Measurements from ENCODE around the gene OPCML. TPM values are rescaled to one million over a fixed set of nuclear protein-coding genes. Genes with fewer than 3 reads are reported as not detected.
A peak's percentile ranks its signal among the peaks of the same experiment; 100 is the strongest.

Gene OPCML
- total RNA-seq, 2 donors from 2014 or later = 0.34 TPM; not detected in 1

DNA sequence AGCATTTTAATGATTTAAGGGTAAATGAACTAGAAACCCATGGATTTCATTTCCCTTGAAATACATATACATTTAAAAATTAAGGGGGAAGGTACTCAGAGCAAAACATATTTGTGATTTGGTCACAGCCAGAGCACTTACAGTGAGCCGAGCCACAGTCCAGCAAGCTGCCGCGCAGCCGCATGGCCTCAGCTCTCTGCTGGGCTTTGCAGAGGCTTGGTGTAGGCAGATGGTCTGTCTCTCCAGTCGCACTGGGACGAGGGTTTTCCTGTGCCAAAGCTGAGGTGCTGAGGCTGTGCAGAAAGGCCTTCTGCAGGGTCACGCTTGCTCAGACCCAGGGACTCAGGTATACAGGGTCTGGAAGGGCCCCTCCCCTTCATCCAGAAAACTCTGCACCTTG is 367.3 kb downstream of the OPCML start:
- intact Hi-C loops (cut with DNase I) = no loop called here
- no peak for TF ChIP-seq POLR2AphosphoS5 (IDR thresholded peaks at IDR 0.05)
- TF ChIP-seq CTCF (IDR thresholded peaks at IDR 0.05) = no peak
- no peak for TF ChIP-seq POLR2A (IDR thresholded peaks at IDR 0.05)
- H3K36me3 ChIP-seq = no peaks in the 10 kb centered on the region
- no peaks in the 10 kb centered on the region for H3K4me1 ChIP-seq (replicated peaks)
- H3K27ac ChIP-seq = no peak overlapping the region
- DNase-seq (ENCODE audit: low spot score) = no peak
- no peaks in the 10 kb centered on the region for H3K9me3 ChIP-seq
- no peaks in the 10 kb centered on the region for H3K27me3 ChIP-seq (replicated peaks; ENCODE audit: insufficient read depth)
- 79% methylated on average over 7 of the region's 7 CpGs for WGBS
- no peak overlapping the region for H3K4me3 ChIP-seq

- intact Hi-C loops (cut with DNase I) = no loop called here
- H3K27ac ChIP-seq = no peak overlapping the region
- H3K4me3 ChIP-seq = no peak overlapping the region
- no peaks in the 10 kb centered on the region for H3K27me3 ChIP-seq (replicated peaks; ENCODE audit: insufficient read depth)
- DNase-seq (ENCODE audit: low spot score) = peak; percentile 20
- 43% methylated on average over 12 of the region's 12 CpGs for WGBS
- H3K9me3 ChIP-seq = no peaks in the 10 kb centered on the region
- H3K4me1 ChIP-seq (replicated peaks) = no peaks in the 10 kb centered on the region
- no peaks in the 10 kb centered on the region for H3K36me3 ChIP-seq
- TF ChIP-seq POLR2AphosphoS5 (IDR thresholded peaks at IDR 0.05) (no peak), POLR2A (IDR thresholded peaks at IDR 0.05) (no peak), CTCF (IDR thresholded peaks at IDR 0.05) (peak; percentile 30 to 57 (median 56))
Observed at GRCh38 chr11:133163463-133164419, 368.6 kb downstream of the OPCML start.

- no peaks in the 10 kb centered on the region for H3K27me3 ChIP-seq (replicated peaks; ENCODE audit: insufficient read depth)
- H3K4me1 ChIP-seq (replicated peaks) = no peaks in the 10 kb centered on the region
- H3K9me3 ChIP-seq = no peaks in the 10 kb centered on the region
- no peak overlapping the region for H3K4me3 ChIP-seq
- no peaks in the 10 kb centered on the region for H3K36me3 ChIP-seq
- 41% methylated on average over 12 of the region's 12 CpGs for WGBS
- peak; percentile 13 for DNase-seq (ENCODE audit: low spot score)
- no peak overlapping the region for H3K27ac ChIP-seq
- TF ChIP-seq POLR2AphosphoS5 (IDR thresholded peaks at IDR 0.05) (no peak), POLR2A (IDR thresholded peaks at IDR 0.05) (no peak), CTCF (IDR thresholded peaks at IDR 0.05) (no peak)
- intact Hi-C loops (cut with DNase I) = no loop called here
Observed at GRCh38 chr11:133162227-133162626, 370.1 kb downstream of the OPCML start.

- no peak for TF ChIP-seq CTCF (IDR thresholded peaks at IDR 0.05)
- no peak for TF ChIP-seq POLR2A (IDR thresholded peaks at IDR 0.05)
- no peak for TF ChIP-seq POLR2AphosphoS5 (IDR thresholded peaks at IDR 0.05)
- no peak overlapping the region for H3K4me3 ChIP-seq
- H3K9me3 ChIP-seq = no peaks in the 10 kb centered on the region
- 56% methylated on average over 7 of the region's 7 CpGs for WGBS
- DNase-seq (ENCODE audit: low spot score) = no peak
- peaks cover 4% of the 10 kb centered on the region for H3K27me3 ChIP-seq (replicated peaks; ENCODE audit: insufficient read depth)
- H3K36me3 ChIP-seq = no peaks in the 10 kb centered on the region
- no peaks in the 10 kb centered on the region for H3K4me1 ChIP-seq (replicated peaks)
- intact Hi-C loops (cut with DNase I) = no loop called here
- H3K27ac ChIP-seq = no peak overlapping the region
Observed at GRCh38 chr11:133160754-133161153, 371.5 kb downstream of the OPCML start.

Measured in prostate gland (tissue), 2 donors.